T-helper 22 cell (primary cell): ENCODE data around the gene FLYWCH1.

Experiments used
- DNase-seq: peaks from one replicate; pipeline ENCODE4 v3.0.0-alpha.2; 2020; ENCODE audit warnings: low read depth

FLYWCH1 gene, protein sequence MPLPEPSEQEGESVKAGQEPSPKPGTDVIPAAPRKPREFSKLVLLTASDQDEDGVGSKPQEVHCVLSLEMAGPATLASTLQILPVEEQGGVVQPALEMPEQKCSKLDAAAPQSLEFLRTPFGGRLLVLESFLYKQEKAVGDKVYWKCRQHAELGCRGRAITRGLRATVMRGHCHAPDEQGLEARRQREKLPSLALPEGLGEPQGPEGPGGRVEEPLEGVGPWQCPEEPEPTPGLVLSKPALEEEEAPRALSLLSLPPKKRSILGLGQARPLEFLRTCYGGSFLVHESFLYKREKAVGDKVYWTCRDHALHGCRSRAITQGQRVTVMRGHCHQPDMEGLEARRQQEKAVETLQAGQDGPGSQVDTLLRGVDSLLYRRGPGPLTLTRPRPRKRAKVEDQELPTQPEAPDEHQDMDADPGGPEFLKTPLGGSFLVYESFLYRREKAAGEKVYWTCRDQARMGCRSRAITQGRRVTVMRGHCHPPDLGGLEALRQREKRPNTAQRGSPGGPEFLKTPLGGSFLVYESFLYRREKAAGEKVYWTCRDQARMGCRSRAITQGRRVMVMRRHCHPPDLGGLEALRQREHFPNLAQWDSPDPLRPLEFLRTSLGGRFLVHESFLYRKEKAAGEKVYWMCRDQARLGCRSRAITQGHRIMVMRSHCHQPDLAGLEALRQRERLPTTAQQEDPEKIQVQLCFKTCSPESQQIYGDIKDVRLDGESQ

DNA sequence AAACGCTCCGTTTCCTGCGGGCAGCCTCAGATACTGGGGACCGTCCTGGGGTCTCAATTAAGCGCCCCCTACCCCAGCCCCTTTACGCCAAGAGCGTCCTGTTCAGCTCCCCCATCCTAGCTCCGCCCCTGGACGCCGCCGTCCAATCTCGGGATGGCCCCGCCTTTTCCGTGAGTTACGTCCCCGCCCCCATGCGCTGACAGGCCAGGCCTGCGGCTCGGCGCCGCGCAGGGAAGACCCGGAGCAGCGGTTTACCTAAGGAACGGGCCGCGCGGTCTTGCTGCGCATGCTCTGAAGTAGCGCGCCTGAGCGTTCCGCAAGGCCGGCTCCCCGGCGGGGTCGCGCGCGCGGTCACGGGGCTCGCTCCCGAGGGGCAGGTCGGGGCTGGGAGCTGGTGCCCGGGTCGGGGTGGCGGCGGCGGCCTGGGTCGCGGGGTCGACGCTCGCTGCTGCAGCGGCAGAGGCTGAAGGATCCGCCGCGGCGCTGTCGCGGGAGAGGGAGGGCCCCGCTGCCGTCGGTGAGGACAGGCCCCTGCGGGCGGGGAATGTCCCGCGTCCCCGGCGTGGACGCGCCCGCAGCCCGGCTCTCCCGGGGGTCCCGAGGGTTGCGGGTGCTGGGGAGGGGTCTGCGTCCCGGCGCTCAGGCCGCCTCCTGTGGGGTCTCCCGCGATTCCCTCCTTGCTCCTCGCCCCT lies at the start of gene FLYWCH1:
TSS of gene FLYWCH1 (plus strand) at position 294 of the 692 bp plus-strand sequence. CDS start 17,755 bp downstream, outside the sequence.
- DNase-seq: peak; percentile 92

DNA sequence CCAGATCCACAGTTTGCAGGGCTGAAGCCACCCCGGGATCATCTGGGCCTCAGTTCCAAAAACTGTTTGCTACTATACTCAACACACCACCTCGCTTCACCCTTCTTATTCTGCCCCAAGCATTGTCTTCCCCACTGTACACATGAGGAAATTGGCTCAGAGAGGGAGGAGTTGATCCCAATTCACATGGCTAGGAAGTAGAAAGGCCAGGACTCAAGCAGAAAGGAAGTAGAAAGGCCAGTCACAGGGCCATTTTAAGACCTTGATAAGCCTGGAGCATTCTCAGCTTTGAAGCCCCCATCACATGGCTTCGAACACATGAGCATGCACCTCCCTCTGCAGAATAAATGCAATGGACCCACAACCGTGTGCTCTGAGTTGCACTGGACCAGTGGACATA lies 46.1 kb upstream of the FLYWCH1 start:
- DNase-seq: no peak

DNA sequence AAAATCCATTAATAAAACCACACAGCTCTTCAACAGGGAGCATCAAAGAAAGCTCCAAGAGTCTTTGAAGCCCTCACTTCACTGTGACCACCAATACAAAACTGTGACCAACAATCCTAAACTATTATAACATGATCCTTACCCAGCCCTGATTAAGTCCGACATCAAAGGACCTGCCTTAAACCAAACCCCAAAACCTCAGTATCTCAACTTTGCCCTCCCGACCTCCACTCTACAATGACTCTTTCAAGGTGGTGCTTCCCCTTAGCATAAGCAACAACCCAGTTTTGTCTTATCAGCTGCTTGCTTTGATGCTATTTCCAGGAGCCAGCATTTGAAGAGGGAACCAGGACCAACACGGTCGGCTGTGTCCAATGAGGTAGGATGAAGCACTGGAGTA lies 45.3 kb upstream of the FLYWCH1 start:
- DNase-seq: no peak

DNA sequence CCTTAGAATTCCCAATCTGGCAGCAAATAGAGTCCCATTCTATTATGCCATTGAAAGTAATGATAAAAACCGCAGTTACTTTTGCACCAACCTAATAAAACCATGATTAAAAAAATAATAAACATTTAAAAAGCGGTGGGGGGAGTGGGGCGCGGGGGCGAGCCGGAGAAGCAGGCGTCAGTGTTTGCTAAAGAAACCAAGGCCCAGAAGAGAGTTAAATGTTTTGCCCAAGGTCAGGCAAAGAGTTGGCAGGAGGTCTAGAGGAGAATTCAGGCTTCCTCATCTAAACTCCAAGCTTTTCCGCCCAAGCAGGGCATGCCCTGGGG lies 44.1 kb upstream of the FLYWCH1 start:
- no peak for DNase-seq

DNA sequence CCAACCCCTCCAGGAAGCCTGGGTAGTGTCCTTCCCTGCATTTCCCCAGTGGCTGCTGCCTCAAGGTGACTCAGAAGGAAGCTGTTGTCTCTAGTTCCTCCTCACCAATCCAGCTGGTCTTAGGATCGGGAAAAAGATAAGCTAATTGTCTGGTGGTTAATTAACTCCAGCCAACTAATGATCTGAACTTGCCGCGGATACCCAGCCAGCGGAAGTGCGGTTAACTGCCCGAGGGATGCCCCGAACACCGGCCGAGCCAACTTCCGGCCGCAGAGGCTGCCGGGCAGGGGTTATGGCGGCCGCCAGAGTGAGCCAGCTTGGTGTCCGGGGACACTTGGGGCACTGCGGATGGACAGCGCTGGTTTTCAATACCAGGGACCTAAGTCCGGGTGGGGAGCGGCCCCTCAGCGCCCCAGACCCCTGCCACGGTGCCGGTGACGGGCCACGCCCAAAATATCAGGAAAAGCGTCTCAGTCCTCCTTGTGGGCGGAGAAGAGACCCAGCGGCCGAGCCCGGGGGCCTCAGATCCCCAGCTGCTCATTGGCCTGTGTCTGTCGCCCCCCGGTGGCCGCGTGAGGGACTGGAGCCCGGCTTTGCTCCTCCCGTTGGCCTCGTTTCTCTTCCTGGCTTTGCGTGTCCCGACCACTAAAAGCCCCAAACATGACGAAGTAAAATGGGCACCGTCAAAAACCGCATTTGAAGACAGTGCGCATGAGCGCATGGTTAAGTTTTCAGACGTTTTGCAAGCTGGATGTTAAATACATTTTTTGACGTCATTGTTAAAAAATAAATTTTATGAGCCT lies 43.5 kb upstream of the FLYWCH1 start:
- DNase-seq: peak; percentile 89

DNA sequence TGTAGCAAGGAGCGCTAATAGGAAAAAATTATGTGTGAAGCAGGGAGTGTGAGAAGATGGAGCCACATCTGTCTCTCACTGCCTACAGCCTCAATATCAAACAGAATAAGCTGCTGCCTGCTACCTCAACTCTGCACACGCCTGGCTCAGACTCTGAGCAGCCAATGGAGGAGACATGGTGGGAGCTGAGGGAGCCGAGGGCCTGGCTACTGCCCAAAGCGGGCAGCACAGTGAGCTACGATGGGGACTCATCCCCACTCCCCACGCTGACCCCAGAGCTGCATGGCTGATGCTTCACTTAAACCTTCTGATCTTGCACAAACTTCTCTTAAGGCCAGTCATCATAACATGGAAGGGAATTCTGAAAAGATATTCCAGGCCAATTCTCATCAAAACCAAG lies 39.8 kb upstream of the FLYWCH1 start:
- DNase-seq: no peak

DNA sequence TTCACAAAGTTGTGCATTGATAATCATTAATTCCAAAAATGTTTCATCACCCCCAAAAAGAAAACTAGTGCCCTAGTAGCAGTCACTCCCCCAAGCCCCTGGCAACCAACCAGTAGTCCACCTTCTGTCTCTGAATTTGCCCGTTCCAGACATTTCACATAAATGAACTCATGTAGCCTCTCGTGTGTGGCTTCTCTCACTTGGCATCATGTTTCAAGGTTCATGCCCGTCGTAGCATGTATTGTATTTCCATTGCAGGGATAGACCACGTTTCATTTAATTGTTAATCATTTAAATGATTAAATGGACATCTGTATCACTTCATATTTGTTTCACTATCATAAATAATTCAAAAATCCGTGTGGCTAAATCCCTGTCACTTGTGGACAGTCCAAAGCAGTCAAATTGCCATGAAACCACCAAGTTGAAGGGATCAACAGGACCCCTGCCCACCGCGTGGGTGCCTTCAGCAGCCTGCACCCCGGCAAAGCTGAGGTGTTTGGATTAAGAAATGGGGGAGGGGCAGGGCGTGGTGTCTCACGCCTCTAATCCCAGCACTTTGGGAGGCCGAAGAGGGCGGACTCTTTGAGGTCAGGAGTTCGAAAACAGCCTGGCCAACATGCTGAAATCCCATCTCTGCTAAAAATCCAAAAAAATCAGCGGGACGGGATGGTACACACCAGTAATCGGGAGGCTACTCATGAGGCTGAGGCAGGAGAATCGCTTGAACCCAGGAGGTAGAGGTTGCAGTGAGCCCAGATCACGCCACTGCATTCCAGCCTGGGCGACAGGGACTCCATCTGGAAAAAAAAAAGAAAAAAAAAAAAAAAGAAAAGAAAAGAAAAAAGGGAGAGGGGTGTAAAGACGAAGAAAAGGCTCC lies 37.5 kb upstream of the FLYWCH1 start:
- DNase-seq: no peak

DNA sequence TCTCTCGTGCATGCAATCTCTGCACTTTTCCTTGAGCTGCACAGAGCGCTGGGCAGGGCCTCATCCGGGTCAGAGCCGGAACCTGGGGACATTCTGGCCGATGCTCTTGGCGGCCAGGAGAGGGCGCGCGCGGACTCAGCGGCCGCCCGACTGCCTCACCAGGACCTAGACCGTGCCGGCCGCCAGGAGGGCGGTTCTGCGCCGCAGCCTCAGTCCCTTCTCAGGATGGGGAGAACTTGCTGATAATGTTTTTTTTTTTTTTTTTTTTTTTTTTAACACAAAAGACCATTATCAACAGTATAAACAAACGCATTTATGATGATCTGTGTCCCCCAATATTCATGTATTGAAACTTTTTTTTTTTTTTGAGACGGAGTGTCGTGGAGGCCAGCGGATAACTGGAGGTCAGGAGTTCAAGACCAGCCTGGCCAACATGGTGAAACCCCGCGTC lies 36.8 kb upstream of the FLYWCH1 start:
- peak; percentile 45 for DNase-seq

DNA sequence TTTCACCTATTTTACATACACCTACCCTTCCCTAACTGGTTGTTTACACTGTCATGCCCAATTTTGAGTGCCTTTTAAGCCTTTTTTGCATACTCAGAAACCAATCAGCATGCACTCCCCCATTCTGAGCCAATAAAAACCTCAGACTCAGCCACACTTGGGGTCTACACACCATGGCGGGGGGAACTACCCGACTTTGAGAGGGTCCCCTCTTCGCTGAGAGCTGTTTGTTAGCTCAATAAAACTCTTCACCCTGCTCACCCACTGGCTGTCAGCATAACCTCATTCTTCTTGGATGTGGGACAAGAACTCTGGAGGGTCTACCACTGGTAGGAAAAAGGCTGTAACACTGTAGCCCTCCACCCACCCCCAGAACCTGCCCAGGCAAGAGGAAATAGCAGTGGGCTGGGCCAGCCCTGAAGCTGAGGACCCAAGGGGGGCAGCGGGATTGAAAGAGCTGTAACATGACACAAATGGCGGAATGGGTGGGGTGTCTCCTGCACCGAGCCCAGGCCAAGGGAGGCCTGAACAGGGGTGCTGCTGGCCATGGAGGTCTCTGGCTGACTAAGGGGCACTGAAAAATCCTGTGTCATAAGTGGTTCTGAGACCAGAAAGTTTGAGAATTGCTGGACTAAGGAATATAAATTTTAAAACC lies 31.8 kb upstream of the FLYWCH1 start:
- DNase-seq: no peak

DNA sequence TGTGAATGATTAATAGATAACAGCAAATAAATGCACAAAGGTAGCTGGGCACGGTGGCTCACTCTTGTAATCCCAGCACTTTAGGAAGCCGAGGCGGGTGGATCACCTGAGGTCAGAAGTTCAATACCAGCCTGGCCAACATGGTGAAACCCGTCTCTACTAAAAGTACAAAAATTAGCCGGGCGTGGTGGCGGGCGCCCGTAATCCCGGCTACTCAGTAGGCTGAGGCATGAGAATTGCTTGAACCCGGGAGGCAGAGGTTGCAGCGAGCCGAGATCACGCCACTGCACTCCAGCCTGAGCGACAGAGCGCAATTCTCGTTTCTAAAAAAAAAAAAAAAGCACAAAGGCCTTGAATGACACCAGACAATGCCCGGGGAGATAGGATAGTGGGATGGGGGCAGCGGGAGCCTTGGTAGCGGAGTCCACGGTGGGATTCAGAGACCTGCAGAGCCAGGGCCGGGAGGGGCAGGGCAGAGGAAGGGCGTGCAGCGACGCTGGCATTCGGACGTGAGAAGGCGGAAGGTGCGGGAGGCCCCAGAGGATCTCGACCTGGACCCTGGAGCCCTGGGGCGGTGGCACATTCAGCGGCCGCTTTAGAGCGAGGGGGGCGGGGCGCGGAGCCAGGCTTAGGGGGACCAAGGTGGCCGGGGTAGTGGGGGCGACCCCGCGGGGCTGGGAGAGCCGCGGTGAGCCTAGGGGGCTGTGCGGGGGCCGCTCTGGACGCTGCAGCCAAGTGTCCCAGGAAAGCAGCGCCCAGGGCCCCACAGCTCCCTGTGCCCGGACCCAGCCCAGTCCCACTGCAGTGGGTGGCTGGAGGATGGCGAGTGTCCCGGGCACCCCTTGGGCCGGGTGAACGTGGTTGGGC lies 29.7 kb upstream of the FLYWCH1 start:
- peak; percentile 25 for DNase-seq

DNA sequence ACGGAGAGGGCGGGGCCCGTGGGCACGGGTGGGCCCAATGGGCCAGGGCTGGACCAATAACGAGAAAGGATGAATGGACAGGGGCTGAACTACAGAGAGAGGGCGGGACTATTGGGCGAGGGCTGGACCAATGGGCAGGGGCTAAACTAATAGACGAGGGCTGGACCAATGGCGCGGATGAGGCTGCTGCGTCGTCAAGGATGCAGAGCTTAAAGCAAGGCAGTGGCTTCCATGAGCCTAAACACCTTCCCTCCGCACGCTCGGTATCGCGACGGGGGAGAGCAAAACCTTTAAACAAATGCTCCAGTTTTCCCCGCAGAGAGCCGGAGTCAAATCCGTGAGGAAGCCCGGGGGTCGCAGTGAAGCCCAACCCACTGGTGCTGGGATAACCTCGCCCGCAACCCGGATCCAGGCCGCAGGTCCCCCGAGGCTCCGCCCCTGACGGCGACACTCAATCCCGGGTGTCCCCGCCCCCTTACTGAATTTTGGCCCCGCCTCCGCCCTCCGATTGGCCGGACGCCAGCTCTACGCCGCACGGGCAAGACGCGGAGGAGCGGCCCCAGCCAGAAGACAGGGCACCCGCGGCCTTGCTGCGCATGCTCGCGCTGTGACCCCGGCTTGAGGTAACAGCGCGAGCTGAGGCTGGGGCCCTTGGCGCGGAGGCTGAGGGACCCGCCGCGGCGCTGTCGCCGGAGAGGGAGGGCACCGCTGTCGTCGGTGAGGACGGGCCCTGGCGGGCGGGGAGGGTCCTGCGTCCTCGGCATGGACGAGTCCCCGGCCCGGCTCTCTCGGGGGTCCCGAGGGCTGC lies 28.9 kb upstream of the FLYWCH1 start, which contains the start of gene FLYWCH2:
TSS of gene FLYWCH2 (plus strand) at position 566 of the 808 bp plus-strand sequence. CDS start 13,235 bp downstream, outside the sequence.
- DNase-seq: peak; percentile 97

DNA sequence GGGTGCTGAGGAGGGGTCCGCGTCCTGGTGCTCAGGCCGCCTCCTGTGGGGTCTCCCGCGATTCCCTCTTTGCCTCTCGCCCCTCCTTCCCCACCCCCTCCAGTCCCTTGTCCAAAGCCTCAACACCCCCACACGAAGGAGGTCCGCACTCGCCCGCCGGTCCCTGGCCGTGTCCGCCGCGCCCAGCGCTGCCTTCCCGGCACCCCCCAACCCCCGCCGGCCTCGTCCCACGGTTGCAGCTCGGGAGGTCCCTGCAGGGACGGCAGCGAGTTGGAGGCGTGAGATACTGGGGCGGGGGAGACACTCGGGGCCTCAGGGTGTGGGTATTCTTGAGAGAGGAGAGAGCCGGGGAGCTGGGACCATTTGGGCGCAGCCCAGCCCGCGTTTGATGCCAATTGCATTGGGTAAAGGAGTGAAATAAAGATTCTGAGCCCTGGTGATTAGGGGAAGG lies 28.2 kb upstream of the FLYWCH1 start:
- DNase-seq: no peak

DNA sequence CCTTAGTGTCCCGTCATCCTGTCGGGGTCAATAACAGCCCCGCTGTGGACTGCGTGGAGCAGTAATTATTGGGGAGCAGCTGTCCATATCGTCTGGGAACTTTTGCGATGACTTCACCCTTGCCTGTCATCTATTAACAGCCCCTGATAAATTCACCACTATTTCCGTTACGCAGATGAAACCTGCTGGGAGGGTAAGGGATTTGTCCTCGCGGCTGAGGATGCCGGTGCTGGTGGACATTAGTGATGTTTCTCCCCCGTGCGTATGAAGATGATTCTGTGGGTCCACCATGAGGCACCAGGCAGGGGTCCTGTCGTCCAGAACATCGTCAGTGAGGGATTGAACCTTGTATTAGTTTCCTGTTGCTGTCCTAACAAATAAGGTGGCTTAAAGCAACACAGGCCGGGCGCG lies 27.7 kb upstream of the FLYWCH1 start:
- no peak for DNase-seq

DNA sequence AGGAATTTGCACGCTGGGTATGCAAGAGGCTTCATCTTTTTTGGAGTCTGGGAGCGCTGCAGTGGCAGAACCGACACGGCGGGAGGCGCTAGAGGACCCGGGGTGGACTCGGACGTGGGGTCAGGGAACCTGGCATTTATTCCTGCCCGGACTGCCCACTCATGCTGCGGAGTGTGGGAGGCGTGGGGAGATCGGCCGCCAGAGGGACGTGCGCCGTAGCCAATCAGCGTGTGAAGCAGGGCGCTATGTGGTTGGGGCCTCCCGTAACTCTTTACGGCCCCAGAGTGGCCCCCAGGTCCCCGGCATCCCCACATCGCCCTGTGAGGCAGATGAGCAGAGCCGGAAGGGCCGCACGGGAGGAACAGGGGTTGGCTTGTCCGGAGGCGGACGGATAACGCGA lies 17.5 kb upstream of the FLYWCH1 start:
- no peak for DNase-seq

DNA sequence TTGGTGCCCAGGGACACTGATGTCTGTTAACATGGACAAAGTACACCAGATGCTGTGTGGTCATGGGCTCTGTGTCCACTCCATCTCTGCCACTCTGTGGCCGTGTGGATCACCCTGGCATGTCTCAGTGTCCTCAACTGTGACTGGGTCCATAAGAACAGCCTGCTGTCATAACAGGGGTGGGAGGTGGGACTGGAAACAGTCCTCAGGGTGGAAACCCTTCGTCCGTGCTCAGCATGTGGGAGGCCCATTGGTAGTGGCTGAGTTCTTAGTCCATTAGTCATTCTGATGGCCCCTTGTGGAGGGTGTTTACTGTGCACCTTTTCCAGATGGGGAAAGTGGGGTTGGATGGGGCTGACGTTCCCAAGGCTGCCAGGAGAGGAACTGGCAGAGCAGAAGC lies 15.9 kb upstream of the FLYWCH1 start:
- no peak for DNase-seq

DNA sequence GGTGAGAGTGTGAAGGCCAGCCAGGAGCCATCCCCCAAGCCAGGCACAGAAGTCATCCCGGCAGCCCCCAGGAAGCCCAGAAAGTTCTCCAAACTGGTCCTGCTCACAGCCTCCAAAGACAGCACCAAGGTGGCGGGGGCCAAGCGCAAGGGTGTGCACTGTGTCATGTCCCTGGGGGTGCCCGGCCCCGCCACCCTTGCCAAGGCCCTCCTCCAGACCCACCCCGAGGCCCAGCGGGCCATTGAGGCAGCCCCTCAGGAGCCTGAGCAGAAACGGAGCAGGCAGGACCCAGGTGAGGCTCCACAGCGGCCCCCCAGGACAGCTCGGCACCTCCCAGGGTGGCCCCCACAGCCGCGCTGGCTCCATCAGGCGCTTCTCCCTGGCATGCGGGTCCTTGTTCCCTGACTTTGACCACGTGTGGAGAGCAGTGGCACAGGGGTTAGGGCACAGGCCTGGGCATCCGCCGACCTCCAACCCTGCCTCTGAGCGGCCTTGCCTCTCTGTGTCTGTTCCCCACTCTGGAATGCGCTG lies 15.2 kb upstream of the FLYWCH1 start:
- DNase-seq: no peak

DNA sequence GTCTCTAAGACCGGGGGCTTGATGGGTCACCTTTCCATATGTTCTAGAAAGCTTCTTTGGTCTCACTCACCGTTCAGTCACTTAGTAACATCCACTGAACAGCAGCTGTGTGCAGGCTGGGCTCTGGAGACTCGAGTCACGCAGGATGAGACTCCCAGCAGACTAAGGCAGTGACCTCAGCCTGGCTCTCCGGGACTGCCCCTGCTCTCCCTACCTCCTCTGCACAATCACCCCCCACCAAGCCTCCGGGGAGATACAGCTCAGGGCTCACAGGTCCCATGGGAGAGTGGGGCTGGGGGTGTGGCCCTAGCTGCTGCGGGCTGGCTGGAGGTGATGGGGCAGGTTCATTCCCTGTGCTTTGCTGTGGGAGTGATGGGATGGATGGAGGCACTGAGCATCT lies 14.6 kb upstream of the FLYWCH1 start:
- no peak for DNase-seq
